ENCODE measurements around the gene SOS1.

SOS1 gene

GRCh38 chr2:38982498-38982897 lies 138.4 kb downstream of the SOS1 start:
- H3K4me1 ChIP-seq = no peaks in the 10 kb centered on the region
- DNase-seq = no peak
- H3K36me3 ChIP-seq = peaks cover 10% of the 10 kb centered on the region
- TF ChIP-seq CTCF (IDR thresholded peaks at IDR 0.05; ENCODE audit: low read depth, low read length) = no peak
- no peak overlapping the region for H3K4me3 ChIP-seq (ENCODE audit: low read depth, low read length)
- H3K9me3 ChIP-seq = no peaks in the 10 kb centered on the region
- no peaks in the 10 kb centered on the region for H3K27me3 ChIP-seq

GRCh38 chr2:38981670-38982357 lies 139.0 kb downstream of the SOS1 start:
- Histone ChIP-seq H3K9me3 (no peaks in the 10 kb centered on the region), H3K27me3 (no peaks in the 10 kb centered on the region), H3K4me1 (no peaks in the 10 kb centered on the region), H3K36me3 (peaks cover 10% of the 10 kb centered on the region), H3K4me3 (ENCODE audit: low read depth, low read length) (no peak overlapping the region)
- TF ChIP-seq CTCF (IDR thresholded peaks at IDR 0.05; ENCODE audit: low read depth, low read length) = no peak
- DNase-seq = no peak

- peaks cover 9% of the 10 kb centered on the region for H3K36me3 ChIP-seq
- no peaks in the 10 kb centered on the region for H3K27me3 ChIP-seq
- no peaks in the 10 kb centered on the region for H3K4me1 ChIP-seq
- H3K4me3 ChIP-seq (ENCODE audit: low read depth, low read length) = no peak overlapping the region
- TF ChIP-seq CTCF (IDR thresholded peaks at IDR 0.05; ENCODE audit: low read depth, low read length) = no peak
- H3K9me3 ChIP-seq = no peaks in the 10 kb centered on the region
- no peak for DNase-seq
These were observed 139.7 kb downstream of the SOS1 start for GRCh38 chr2:38981003-38981669.

- TF ChIP-seq CTCF (IDR thresholded peaks at IDR 0.05; ENCODE audit: low read depth, low read length) = no peak
- no peaks in the 10 kb centered on the region for H3K9me3 ChIP-seq
- no peaks in the 10 kb centered on the region for H3K27me3 ChIP-seq
- H3K4me3 ChIP-seq (ENCODE audit: low read depth, low read length) = no peak overlapping the region
- no peak for DNase-seq
- H3K4me1 ChIP-seq = no peaks in the 10 kb centered on the region
- H3K36me3 ChIP-seq = no peaks in the 10 kb centered on the region
These were observed 141.9 kb downstream of the SOS1 start for GRCh38 chr2:38978908-38979307.

GRCh38 chr2:38978296-38978903 lies 142.5 kb downstream of the SOS1 start:
- Histone ChIP-seq H3K27me3 (no peaks in the 10 kb centered on the region), H3K9me3 (no peaks in the 10 kb centered on the region), H3K4me3 (ENCODE audit: low read depth, low read length) (no peak overlapping the region), H3K4me1 (no peaks in the 10 kb centered on the region), H3K36me3 (no peaks in the 10 kb centered on the region)
- TF ChIP-seq CTCF (IDR thresholded peaks at IDR 0.05; ENCODE audit: low read depth, low read length) = no peak
- DNase-seq = no peak

GRCh38 chr2:38977047-38977446 lies 143.8 kb downstream of the SOS1 start:
- Histone ChIP-seq H3K36me3 (no peaks in the 10 kb centered on the region), H3K27me3 (no peaks in the 10 kb centered on the region), H3K4me3 (ENCODE audit: low read depth, low read length) (no peak overlapping the region), H3K9me3 (no peaks in the 10 kb centered on the region), H3K4me1 (no peaks in the 10 kb centered on the region)
- DNase-seq = no peak
- no peak for TF ChIP-seq CTCF (IDR thresholded peaks at IDR 0.05; ENCODE audit: low read depth, low read length)

Measured in BE2C (cell line).